HG03095 (cell line): ENCODE results near the gene RPL36.
"Not testable (repeated sequence)": the region's sequence is repeated elsewhere in the genome, so short reads cannot be mapped to it uniquely, and the experiment has no call there.

ENCODE experiments used
- ATAC-seq: cut with Tn5 transposase; IDR thresholded peaks from one replicate; pipeline ENCODE4 v1.9.1; 2021; ENCODE audit warnings: moderate library complexity; ENCODE audit not compliant: unreplicated experiment

Gene RPL36

GRCh38 chr19:5688262-5688881 is 1.7 kb upstream of the RPL36 start:
- ATAC-seq = not testable (repeated sequence)

GRCh38 chr19:5690955-5691821 is 1.1 kb downstream of the RPL36 start:
- ATAC-seq = no peak

GRCh38 chr19:5691822-5692722 is 2.0 kb downstream of the RPL36 start:
- no peak for ATAC-seq

GRCh38 chr19:5692723-5693194 is 2.7 kb downstream of the RPL36 start:
- ATAC-seq = no peak

- ATAC-seq = no peak
Observed at GRCh38 chr19:5693195-5694166, 3.4 kb downstream of the RPL36 start.

- ATAC-seq = no peak
Observed at GRCh38 chr19:5694167-5694955, 4.3 kb downstream of the RPL36 start.

- ATAC-seq = no peak
Observed at GRCh38 chr19:5694956-5695648, 5.0 kb downstream of the RPL36 start.

- no peak for ATAC-seq
Observed at GRCh38 chr19:5695649-5696195, 5.6 kb downstream of the RPL36 start.

GRCh38 chr19:5696196-5697021 is 6.3 kb downstream of the RPL36 start:
- no peak for ATAC-seq

- ATAC-seq = no peak
Observed at GRCh38 chr19:5697022-5697889, 7.2 kb downstream of the RPL36 start.

GRCh38 chr19:5697890-5698634 is 8.0 kb downstream of the RPL36 start:
- ATAC-seq = no peak

GRCh38 chr19:5698635-5699422 is 8.7 kb downstream of the RPL36 start:
- ATAC-seq = no peak

GRCh38 chr19:5700455-5701092 is 10.5 kb downstream of the RPL36 start:
- no peak for ATAC-seq

GRCh38 chr19:5702053-5702410 is 11.9 kb downstream of the RPL36 start:
- ATAC-seq = not testable (repeated sequence)
